Measurements from ENCODE around the gene POLR1E.

The POLR1E gene

DNA sequence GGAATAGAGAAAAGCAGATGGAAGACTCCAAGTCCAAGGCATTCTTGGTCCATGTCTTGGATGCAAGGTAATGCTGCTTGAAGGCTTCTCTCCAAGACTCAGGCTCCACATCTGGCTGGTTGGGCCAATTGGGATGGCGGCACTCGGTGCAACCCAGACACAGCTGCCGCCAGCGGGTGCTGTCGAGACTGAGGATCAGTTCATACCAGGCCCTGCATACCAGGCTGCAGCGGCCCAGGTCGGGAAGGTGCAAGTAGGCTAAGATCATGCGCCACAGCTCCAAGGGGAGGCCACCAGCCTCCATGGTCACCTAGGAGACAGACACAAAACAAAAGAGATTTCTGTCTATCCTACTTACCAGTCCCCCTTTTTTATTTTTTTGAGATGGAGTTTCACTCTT, 55.7 kb downstream of the POLR1E start:
- DNase-seq = no peak

DNA sequence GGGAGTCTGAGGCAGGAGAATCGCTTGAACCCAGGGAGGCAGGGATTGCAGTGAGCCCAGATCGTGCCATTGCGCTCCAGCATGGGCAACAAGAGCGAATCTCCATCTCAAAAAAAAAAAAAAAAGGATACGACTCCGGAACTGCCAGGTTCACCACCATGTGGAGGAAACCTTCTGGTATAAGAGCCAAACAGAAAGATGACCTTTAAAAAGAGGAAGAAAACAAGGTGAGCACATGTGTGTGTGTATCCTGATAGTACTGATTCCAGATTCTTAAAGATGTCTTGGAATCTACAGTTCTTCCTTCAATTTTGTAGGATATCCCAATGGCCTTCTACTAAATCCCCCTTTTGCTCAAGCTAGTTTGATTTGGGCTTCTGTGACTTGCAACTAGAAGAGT, 56.7 kb downstream of the POLR1E start:
- no peak for DNase-seq

DNA sequence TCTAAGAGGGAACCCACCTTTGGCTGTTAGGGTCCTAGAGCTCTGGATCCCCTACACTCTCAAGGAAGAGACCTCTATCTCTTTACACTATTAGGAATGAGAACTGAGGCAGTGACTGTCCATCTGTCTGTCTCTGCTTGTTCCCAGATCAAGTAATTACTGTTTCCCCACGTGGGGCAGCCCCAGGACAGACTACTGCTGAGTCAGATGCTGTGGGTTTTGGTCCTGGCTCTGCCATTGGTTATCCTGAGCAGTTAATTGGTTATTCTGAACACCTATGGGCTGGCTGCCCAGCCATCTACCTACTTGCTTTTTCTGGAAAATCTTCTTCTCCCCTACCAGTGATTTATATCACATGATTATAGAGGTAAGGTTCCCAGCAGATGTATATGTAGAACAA, 57.1 kb downstream of the POLR1E start:
- DNase-seq = no peak

DNA sequence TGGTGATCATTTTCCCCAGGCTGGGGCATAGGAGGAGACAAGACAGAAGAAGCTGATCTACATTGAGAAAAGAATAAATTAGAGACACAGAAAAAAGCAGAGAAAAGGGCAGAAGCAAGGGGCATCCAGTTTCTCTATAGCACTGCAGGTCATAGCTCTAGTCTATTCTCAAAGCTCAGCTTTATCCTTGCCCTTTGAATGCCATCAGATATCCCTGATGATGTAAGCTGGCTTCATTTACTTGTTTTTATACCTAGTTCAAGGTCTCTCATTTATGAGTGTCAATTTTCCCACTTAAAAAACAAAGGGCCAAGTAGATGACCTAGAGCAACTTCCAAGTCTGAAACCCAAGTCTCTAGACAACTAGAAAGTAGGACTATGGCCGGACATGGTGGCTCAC, 57.7 kb downstream of the POLR1E start:
- no peak for DNase-seq

DNA sequence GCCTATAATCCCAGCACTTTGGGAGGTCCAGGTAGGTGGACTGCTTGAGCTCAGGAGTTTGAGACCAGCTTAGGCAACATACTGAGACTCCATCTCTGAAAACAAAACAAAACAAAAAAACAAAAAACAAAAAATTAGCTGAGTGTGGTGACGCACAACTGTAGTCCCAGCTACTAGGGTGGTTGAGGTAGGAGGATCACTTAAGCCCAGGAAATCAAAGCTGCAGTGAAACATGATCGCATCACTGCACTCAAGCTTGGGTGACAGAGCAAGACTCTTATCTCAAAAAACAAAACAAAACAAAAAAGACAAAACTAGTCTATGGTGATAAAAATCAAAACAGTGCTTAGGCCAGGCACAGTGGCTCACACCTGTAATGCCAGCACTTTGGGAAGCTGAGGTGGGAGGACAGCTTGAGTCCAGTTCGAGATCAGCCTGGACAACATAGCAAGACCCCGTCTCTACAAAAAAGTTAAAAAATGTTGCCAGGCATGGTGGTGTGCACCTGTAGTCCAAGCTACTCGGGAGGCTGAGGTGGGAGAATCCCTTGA, 61.7 kb downstream of the POLR1E start:
- DNase-seq = no peak

DNA sequence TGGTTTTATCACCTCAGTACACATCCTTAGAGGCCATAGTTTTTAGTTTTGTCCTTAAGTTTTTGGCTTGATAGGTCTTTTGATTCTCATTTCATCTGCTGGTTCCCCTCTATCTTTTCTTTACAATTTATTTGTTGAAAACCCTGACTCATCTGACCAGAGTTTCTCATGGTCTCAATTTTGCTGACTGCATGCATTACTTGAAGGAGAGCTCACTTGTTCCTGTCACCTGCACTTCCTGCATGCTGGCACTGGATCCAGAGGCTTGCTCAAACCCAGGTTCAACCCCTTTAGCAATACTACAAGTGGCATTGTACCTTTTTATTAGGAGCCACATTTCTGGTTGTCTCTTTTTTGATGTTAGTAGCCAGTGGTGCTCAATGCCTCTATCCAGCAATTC, 63.8 kb downstream of the POLR1E start:
- DNase-seq = no peak

DNA sequence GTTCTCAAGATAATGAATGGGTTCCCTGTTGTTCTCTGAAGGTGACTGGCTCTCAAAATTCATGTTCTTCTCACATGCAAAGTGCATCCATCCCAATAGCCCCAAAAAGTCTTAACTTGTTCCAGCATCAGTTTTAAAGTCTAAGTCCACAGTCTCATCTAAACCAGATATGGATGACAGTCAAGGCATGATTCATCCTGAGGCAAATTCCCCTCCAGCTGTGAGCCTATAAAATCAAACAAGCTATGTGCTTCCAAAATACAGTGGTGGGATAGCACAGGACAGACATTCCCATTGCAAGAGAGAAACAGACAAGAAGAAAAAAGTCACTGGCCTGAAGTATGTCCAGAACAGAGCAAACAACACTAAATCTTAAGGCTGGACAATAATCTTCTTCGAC, 65.0 kb downstream of the POLR1E start:
- no peak for DNase-seq

DNA sequence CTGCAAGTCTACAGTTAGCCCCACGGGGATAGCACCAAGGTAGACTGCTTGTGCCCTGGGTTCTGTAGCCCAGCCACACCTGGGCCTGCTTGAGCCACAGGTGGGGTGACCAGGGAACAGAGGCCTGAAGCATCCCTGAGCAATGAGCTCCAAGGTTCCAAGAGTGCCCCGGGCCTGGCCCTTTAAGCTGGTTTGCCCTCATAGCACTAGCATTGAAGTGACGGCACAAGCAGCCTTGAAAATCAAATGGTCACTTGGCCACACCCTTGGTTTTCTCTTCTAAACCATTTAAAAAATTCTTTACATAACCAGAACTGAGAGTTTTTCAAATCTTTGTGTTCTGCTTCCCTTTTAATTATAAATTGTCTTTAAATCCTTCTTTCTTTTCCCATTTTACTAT, 65.7 kb downstream of the POLR1E start:
- no peak for DNase-seq

DNA sequence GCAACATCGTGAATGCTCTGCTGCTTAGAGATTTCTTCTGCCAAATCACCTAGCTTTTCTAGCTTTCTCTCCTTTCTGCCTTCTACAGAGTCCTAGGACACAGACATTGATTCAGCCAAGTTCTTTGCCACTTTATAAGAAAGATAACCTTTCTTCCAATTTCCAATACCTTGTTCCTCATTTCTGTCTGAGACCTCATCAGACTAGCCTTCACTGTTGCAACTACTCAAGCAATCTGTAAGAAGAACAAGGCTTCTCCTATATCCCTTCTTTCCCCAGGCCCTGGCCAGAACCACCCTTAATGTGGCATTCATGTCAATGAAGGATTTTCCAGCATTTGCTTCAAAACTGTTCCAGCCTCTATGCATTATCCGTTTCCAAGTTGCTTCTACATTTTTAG, 66.1 kb downstream of the POLR1E start:
- no peak for DNase-seq

All from NCI-H1048 (cell line).